Measurements from ENCODE around the gene CTRL.

- no peak for TF ChIP-seq CTCF (IDR thresholded peaks at IDR 0.05)
- TF ChIP-seq POLR2A (IDR thresholded peaks at IDR 0.05): no peak
- TF ChIP-seq POLR2AphosphoS5 (IDR thresholded peaks at IDR 0.05): no peak
Observed at GRCh38 chr16:67907397-67908180, 24.1 kb downstream of the CTRL start.

All from prostate gland (tissue), 2 donors.